Brain microvascular endothelial cell (primary cell): ENCODE measurements around the gene PLPP3.

Experiments
- DNase-seq: peaks from one replicate; pipeline ENCODE4 v3.0.0-alpha.2; 2020
- H3K27ac ChIP-seq: fragments of 250-450 bp; sonication (Bioruptor Pico); 2 replicates; pipeline ENCODE4 v1.5.1; 2020; ENCODE audit warnings: mild to moderate bottlenecking, moderate library complexity
- H3K27me3 ChIP-seq: fragments of 250-450 bp; sonication (Bioruptor Pico); replicated peaks from 2 replicates; pipeline ENCODE4 v1.5.1; 2020; ENCODE audit warnings: mild to moderate bottlenecking
- H3K36me3 ChIP-seq: fragments of 250-450 bp; sonication (Bioruptor Pico); replicated peaks from 2 replicates; pipeline ENCODE4 v1.5.1; 2020; ENCODE audit warnings: mild to moderate bottlenecking
- H3K4me3 ChIP-seq: 2 replicates; pipeline ENCODE4 v1.5.1; 2011; ENCODE audit warnings: low read depth, mild to moderate bottlenecking, control low read depth, low read length, moderate library complexity
- in situ Hi-C: cut with HindIII; loops from 2 replicates; pipeline ENCODE4 v1.10.0; 2017; ENCODE audit warnings: low sequenced_read_pairs, low pct_ligation_motif_present
- TF ChIP-seq, protein P1 (sequence below): IDR thresholded peaks from 2 replicates; pipeline ENCODE4 v1.5.1; 2011; ENCODE audit warnings: low read depth, mild to moderate bottlenecking, moderate library complexity, low read length, control low read depth, inconsistent platforms; ENCODE audit errors: missing control alignments

The PLPP3 gene

DNA sequence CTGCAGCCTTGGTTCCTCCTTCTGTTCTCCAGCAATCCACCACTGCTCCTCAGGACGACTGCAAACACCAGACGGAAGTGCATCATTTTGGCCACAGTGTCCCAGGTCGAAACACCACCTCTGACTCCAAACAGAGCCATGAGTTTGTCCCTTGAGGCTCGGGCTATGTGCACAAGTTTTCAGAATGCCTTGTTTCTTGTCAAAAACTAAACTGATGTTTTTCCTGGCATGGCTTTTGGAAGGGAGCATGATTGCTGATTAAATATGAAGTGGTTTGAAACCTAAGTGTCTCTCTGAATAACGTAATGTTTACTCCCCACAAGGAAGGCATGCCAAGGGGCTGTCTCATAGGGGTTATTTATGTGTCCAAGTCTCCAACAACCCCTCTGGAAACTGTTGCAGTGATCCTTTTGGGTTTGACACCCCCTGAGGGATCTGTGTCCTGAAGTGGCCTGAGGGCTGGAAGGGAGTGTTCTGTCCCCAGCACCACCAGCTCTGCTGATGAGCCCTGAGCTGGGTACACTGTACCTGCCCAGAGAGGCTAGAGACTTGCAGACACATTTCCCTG is 132.7 kb downstream of the PLPP3 start:
- no peaks in the 10 kb centered on the region for H3K27me3 ChIP-seq
- in situ Hi-C loops, result no loop called here
- no peak overlapping the region for H3K4me3 ChIP-seq
- peak; percentile 12 for DNase-seq
- TF ChIP-seq, protein P1, sequence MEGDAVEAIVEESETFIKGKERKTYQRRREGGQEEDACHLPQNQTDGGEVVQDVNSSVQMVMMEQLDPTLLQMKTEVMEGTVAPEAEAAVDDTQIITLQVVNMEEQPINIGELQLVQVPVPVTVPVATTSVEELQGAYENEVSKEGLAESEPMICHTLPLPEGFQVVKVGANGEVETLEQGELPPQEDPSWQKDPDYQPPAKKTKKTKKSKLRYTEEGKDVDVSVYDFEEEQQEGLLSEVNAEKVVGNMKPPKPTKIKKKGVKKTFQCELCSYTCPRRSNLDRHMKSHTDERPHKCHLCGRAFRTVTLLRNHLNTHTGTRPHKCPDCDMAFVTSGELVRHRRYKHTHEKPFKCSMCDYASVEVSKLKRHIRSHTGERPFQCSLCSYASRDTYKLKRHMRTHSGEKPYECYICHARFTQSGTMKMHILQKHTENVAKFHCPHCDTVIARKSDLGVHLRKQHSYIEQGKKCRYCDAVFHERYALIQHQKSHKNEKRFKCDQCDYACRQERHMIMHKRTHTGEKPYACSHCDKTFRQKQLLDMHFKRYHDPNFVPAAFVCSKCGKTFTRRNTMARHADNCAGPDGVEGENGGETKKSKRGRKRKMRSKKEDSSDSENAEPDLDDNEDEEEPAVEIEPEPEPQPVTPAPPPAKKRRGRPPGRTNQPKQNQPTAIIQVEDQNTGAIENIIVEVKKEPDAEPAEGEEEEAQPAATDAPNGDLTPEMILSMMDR, result no peak
- no peak overlapping the region for H3K27ac ChIP-seq
- no peaks in the 10 kb centered on the region for H3K36me3 ChIP-seq

DNA sequence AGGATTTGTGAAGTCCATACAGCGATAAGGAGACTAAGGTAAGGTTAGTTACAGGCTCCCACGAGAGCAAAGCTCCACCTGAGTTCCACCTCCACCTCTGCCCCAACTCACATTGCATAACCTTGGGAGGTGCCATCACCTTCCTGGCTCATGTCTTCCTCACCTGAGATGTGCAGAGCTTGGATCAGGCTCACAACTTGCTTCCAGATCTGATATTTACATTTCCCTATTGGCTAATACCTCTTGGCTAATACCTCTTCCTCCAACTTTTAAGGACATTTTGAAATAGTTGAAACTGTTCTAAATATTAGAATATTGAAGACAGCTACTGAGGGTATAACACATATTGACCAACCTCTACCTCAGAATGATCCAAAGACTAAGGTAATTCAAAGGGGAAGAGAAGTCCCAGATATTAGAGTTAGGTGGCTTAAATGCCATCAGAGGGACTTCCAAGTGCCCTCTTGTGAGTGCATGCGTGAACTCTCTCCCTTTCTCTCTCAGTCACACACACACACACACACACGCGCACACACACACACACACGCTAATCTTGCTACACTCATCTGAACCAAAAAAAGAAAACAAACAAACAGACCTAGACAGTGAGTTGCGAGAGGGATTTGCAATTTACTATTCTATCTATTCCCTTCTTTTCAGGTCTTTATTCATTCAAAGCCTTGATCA is 134.3 kb downstream of the PLPP3 start:
- Histone ChIP-seq H3K4me3 (no peak overlapping the region), H3K36me3 (no peaks in the 10 kb centered on the region), H3K27ac (no peak overlapping the region), H3K27me3 (no peaks in the 10 kb centered on the region)
- in situ Hi-C loops, result no loop called here
- TF ChIP-seq, protein P1, result no peak
- DNase-seq, result no peak
